HCT116 (cell line): ENCODE measurements around the gene TUBA3D.
"Not testable (repeated sequence)": the region's sequence is repeated elsewhere in the genome, so short reads cannot be mapped to it uniquely, and the experiment has no call there.

ENCODE experiments used
- CBX3 ChIP-seq: IDR thresholded peaks from 2 replicates; pipeline ENCODE4 v1.6.1; 2012; ENCODE audit warnings: low read depth
- CEBPB ChIP-seq: IDR thresholded peaks from 2 replicates; pipeline ENCODE4 v1.6.1; 2012; ENCODE audit warnings: low read depth
- ELF1 ChIP-seq: IDR thresholded peaks from 2 replicates; pipeline ENCODE4 v1.6.1; 2012; ENCODE audit warnings: low read depth, borderline replicate concordance
- EZH2 ChIP-seq: fragments of 200-600 bp; sonication (generic); IDR thresholded peaks from 2 replicates; pipeline ENCODE4 v1.6.1; 2017; ENCODE audit warnings: antibody characterized with exemption, mixed run types
- EZH2phosphoT487 ChIP-seq: fragments of 200-600 bp; IDR thresholded peaks from 2 replicates; pipeline ENCODE4 v1.6.1; 2018; ENCODE audit warnings: antibody characterized with exemption, borderline replicate concordance
- JUND ChIP-seq: IDR thresholded peaks from 2 replicates; pipeline ENCODE4 v1.6.1; 2012
- POLR2A ChIP-seq: IDR thresholded peaks from 2 replicates; pipeline ENCODE4 v1.7.0; 2011; ENCODE audit warnings: borderline replicate concordance; ENCODE audit not compliant: insufficient read depth, insufficient read length; ENCODE audit errors: extremely low read depth
- POLR2AphosphoS5 ChIP-seq: IDR thresholded peaks from 2 replicates; pipeline ENCODE4 v1.6.1; 2011; ENCODE audit warnings: mild to moderate bottlenecking, low read depth, low read length, moderate library complexity
- SIN3A ChIP-seq: IDR thresholded peaks from 2 replicates; pipeline ENCODE4 v1.6.1; 2012; ENCODE audit warnings: low read depth
- TCF7L2 ChIP-seq: IDR thresholded peaks from 2 replicates; pipeline ENCODE4 v1.7.0; 2011; ENCODE audit warnings: borderline replicate concordance, inconsistent platforms; ENCODE audit not compliant: insufficient read depth, insufficient read length; ENCODE audit errors: extremely low read depth
- ZFX ChIP-seq: fragments of 450-650 bp; IDR thresholded peaks from 2 replicates; pipeline ENCODE4 v1.6.1; 2017
- TF ChIP-seq, protein P1 (sequence below), 3 experiments: fragments of 200-600 bp in 1 of 3; sonication (generic) in 1 of 3; IDR thresholded peaks in 2 of 3; conservative IDR thresholded peaks in 1 of 3; 2 replicates each; pipeline ENCODE4 v1.5.1; 2012 to 2017; ENCODE audit warnings: low read depth in 2 of 3, low read length in 2 of 3, antibody characterized with exemption in 1 of 3, borderline replicate concordance in 1 of 3, control low read depth in 1 of 3, mild to moderate bottlenecking in 1 of 3, mixed read lengths in 1 of 3, mixed run types in 1 of 3, moderate library complexity in 1 of 3; ENCODE audit not compliant: insufficient read depth in 1 of 3
- TF ChIP-seq, protein P2 (sequence below): IDR thresholded peaks from 2 replicates; pipeline ENCODE4 v1.6.1; 2012; ENCODE audit warnings: low read depth
- TF ChIP-seq, protein P3 (sequence below): IDR thresholded peaks from 2 replicates; pipeline ENCODE4 v1.6.1; 2012

DNA sequence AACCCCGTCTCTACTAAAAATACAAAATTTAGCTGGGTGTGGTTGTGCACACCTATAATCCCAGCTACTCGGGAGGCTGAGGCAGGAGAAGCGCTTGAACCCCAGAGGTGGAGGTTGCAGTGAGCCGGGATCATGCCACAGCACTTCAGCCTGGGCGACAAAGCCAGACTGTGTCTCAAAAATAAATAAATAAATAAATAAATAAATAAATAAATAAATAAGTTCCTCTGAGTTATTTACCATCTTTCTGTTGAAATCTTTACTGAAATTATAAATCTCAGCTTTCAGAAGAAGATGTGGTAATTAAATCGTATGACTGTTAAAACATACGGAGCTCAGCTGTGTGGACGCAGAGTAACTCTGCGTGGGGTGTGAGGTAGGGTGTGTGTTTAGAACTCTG, 27.9 kb upstream of the TUBA3D start:
- TF ChIP-seq, protein P1, sequence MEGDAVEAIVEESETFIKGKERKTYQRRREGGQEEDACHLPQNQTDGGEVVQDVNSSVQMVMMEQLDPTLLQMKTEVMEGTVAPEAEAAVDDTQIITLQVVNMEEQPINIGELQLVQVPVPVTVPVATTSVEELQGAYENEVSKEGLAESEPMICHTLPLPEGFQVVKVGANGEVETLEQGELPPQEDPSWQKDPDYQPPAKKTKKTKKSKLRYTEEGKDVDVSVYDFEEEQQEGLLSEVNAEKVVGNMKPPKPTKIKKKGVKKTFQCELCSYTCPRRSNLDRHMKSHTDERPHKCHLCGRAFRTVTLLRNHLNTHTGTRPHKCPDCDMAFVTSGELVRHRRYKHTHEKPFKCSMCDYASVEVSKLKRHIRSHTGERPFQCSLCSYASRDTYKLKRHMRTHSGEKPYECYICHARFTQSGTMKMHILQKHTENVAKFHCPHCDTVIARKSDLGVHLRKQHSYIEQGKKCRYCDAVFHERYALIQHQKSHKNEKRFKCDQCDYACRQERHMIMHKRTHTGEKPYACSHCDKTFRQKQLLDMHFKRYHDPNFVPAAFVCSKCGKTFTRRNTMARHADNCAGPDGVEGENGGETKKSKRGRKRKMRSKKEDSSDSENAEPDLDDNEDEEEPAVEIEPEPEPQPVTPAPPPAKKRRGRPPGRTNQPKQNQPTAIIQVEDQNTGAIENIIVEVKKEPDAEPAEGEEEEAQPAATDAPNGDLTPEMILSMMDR (IDR thresholded peaks at IDR 0.05 in 2 of 3, conservative IDR thresholded peaks at IDR 0.05 in 1 of 3; ENCODE audit: borderline replicate concordance in 1 of 3, insufficient read depth in 1 of 3, low read depth in 2 of 3, low read length in 2 of 3), result not testable (repeated sequence)
- TF ChIP-seq EZH2phosphoT487, ELF1, POLR2AphosphoS5, POLR2A, CEBPB, TCF7L2, EZH2, CBX3, JUND, SIN3A, ZFX: not testable (repeated sequence)
- TF ChIP-seq, protein P2, sequence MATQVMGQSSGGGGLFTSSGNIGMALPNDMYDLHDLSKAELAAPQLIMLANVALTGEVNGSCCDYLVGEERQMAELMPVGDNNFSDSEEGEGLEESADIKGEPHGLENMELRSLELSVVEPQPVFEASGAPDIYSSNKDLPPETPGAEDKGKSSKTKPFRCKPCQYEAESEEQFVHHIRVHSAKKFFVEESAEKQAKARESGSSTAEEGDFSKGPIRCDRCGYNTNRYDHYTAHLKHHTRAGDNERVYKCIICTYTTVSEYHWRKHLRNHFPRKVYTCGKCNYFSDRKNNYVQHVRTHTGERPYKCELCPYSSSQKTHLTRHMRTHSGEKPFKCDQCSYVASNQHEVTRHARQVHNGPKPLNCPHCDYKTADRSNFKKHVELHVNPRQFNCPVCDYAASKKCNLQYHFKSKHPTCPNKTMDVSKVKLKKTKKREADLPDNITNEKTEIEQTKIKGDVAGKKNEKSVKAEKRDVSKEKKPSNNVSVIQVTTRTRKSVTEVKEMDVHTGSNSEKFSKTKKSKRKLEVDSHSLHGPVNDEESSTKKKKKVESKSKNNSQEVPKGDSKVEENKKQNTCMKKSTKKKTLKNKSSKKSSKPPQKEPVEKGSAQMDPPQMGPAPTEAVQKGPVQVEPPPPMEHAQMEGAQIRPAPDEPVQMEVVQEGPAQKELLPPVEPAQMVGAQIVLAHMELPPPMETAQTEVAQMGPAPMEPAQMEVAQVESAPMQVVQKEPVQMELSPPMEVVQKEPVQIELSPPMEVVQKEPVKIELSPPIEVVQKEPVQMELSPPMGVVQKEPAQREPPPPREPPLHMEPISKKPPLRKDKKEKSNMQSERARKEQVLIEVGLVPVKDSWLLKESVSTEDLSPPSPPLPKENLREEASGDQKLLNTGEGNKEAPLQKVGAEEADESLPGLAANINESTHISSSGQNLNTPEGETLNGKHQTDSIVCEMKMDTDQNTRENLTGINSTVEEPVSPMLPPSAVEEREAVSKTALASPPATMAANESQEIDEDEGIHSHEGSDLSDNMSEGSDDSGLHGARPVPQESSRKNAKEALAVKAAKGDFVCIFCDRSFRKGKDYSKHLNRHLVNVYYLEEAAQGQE, result not testable (repeated sequence)
- TF ChIP-seq, protein P3, sequence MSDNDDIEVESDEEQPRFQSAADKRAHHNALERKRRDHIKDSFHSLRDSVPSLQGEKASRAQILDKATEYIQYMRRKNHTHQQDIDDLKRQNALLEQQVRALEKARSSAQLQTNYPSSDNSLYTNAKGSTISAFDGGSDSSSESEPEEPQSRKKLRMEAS, result not testable (repeated sequence)
